PC-9 (cell line): ENCODE measurements around the gene TAS1R1. TPM values are rescaled to one million over a fixed set of nuclear protein-coding genes. Genes with fewer than 3 reads are reported as not detected.

ENCODE experiments used
- BruUV-seq: library from RNA; stranded (reverse); fragments of 400-500 nt; replicated peaks from 2 replicates; lab custom pipeline; 2021; lab: Mats Ljungman, UMichigan
- CTCF ChIA-PET: fragments of 300-600 bp; sonication (Branson Sonifier 250); formaldehyde crosslinking; loops from one replicate; lab custom pipeline; 2022; ENCODE audit warnings: antibody characterized with exemption; lab: Charles Lee
- POLR2A ChIA-PET: fragments of 300-600 bp; sonication (Branson Sonifier 250); formaldehyde crosslinking; loops from one replicate; lab custom pipeline; 2022; ENCODE audit warnings: antibody characterized with exemption; ENCODE audit not compliant: unreplicated experiment; lab: Charles Lee
- DNase-seq, 2 experiments: peaks; one replicate each; pipeline versions ENCODE4 v3.0.0 to v3.0.0-alpha.2; 2015 to 2022; ENCODE audit warnings: mixed read lengths in 1 of 2
- H2AFZ ChIP-seq: fragments of 200-600 bp; sonication (generic); 2 replicates; pipeline ENCODE4 v1.8.1; 2017; ENCODE audit warnings: antibody characterized with exemption
- H3F3A ChIP-seq: fragments of 200-600 bp; sonication (generic); 2 replicates; pipeline ENCODE4 v1.8.1; 2017; ENCODE audit warnings: antibody characterized with exemption, mild to moderate bottlenecking, low read depth; ENCODE audit not compliant: insufficient read depth
- H3K27ac ChIP-seq: fragments of 200-600 bp; sonication (generic); 2 replicates; pipeline ENCODE4 v1.6.1; 2016; ENCODE audit warnings: mixed run types
- H3K27me3 ChIP-seq: fragments of 200-600 bp; sonication (generic); 2 replicates; pipeline ENCODE4 v1.6.1; 2016; ENCODE audit warnings: low read depth, mixed run types; ENCODE audit not compliant: insufficient read depth
- H3K36me3 ChIP-seq: fragments of 200-600 bp; sonication (generic); 2 replicates; pipeline ENCODE4 v1.6.1; 2016; ENCODE audit warnings: low read depth, mixed run types
- H3K4me1 ChIP-seq: fragments of 200-600 bp; sonication (generic); replicated peaks from 2 replicates; pipeline ENCODE4 v1.6.1; 2016; ENCODE audit warnings: mixed run types; ENCODE audit not compliant: insufficient read depth
- H3K4me2 ChIP-seq: fragments of 200-600 bp; sonication (generic); 2 replicates; pipeline ENCODE4 v1.6.1; 2017; ENCODE audit warnings: mixed run types
- H3K4me3 ChIP-seq: fragments of 200-600 bp; sonication (generic); 2 replicates; pipeline ENCODE4 v1.6.1; 2016; ENCODE audit warnings: mixed run types
- H3K79me2 ChIP-seq: fragments of 200-600 bp; sonication (generic); 2 replicates; pipeline ENCODE4 v1.6.1; 2017; ENCODE audit warnings: low read depth, mixed run types
- H3K9me2 ChIP-seq: fragments of 200-600 bp; sonication (generic); 2 replicates; pipeline ENCODE4 v1.8.1; 2017; ENCODE audit warnings: mild to moderate bottlenecking; ENCODE audit not compliant: insufficient read depth
- H3K9me3 ChIP-seq: fragments of 200-600 bp; sonication (generic); 2 replicates; pipeline ENCODE4 v1.8.1; 2016; ENCODE audit warnings: low read depth; ENCODE audit not compliant: insufficient read depth
- H4K20me1 ChIP-seq: fragments of 200-600 bp; sonication (generic); 2 replicates; pipeline ENCODE4 v1.8.1; 2017; ENCODE audit not compliant: insufficient read depth
- CTCF ChIP-seq: fragments of 200-600 bp; sonication (generic); conservative IDR thresholded peaks from 2 replicates; pipeline ENCODE4 v1.6.1; 2017; ENCODE audit warnings: mixed run types, antibody characterized with exemption, mild to moderate bottlenecking, moderate library complexity
- EZH2 ChIP-seq: fragments of 200-600 bp; sonication (generic); IDR thresholded peaks from 2 replicates; pipeline ENCODE4 v1.8.0; 2017; ENCODE audit warnings: antibody characterized with exemption, low read depth
- intact Hi-C: fragments of 100-400 bp; cut with micrococcal nuclease; formaldehyde crosslinking; loops from one replicate; pipeline ENCODE4 v1.10.0; 2022; ENCODE audit not compliant: unreplicated experiment
- total RNA-seq: library from RNA; stranded (reverse); gene quantifications from 2 replicates; pipeline ENCODE4 v1.2.3, GENCODE V29; 2021

TAS1R1 gene
- total RNA-seq, 1 experiment from 2014 or later, result not detected

- Histone ChIP-seq H3K4me3 (no peak overlapping the region), H3K9me3 (no peaks in the 10 kb centered on the region), H2AFZ (no peak overlapping the region), H3K9me2 (no peaks in the 10 kb centered on the region), H3K27me3 (no peaks in the 10 kb centered on the region), H3K4me2 (no peak overlapping the region), H3K36me3 (no peaks in the 10 kb centered on the region), H3K4me1 (peaks cover 5% of the 10 kb centered on the region; the same call in 1 of the 2 replicates), H3K79me2 (no peaks in the 10 kb centered on the region), H3F3A (no peaks in the 10 kb centered on the region; the same call in 1 of the 2 replicates), H3K27ac (no peak overlapping the region), H4K20me1 (no peaks in the 10 kb centered on the region)
- DNase-seq, result no peak
- CTCF ChIA-PET, result no interaction called here
- no TSS peak for BruUV-seq
- intact Hi-C loops, result loop anchor here (2.0 kb wide), 1 partner anchor 23 kb away; no protein-coding TSS in a partner anchor
- POLR2A ChIA-PET, result no interaction called here
- TF ChIP-seq EZH2 (no peak), CTCF (no peak)
Measured at GRCh38 chr1:6511561-6512244, 43.4 kb upstream of the TAS1R1 start.

GRCh38 chr1:6512245-6512907, 42.7 kb upstream of the TAS1R1 start:
- no peak for DNase-seq
- Histone ChIP-seq H2AFZ (no peak overlapping the region), H3K27me3 (no peaks in the 10 kb centered on the region), H3K36me3 (no peaks in the 10 kb centered on the region), H3K4me2 (no peak overlapping the region), H3K27ac (no peak overlapping the region), H3K79me2 (no peaks in the 10 kb centered on the region), H3F3A (no peaks in the 10 kb centered on the region; the same call in 1 of the 2 replicates), H3K9me2 (no peaks in the 10 kb centered on the region), H3K4me1 (peaks cover 5% of the 10 kb centered on the region; the same call in 1 of the 2 replicates), H3K9me3 (no peaks in the 10 kb centered on the region), H3K4me3 (no peak overlapping the region), H4K20me1 (no peaks in the 10 kb centered on the region)
- CTCF ChIA-PET, result interaction anchor here (1.3 kb wide), 1 partner anchor 10 kb away, joined by 4 read pairs; no protein-coding TSS in a partner anchor
- TF ChIP-seq EZH2 (no peak), CTCF (no peak)
- no TSS peak for BruUV-seq
- POLR2A ChIA-PET, result no interaction called here
- intact Hi-C loops, result loop anchor here (2.0 kb wide), 1 partner anchor 24 kb away; no protein-coding TSS in a partner anchor

- H3K36me3 ChIP-seq, result no peaks in the 10 kb centered on the region
- H3K27me3 ChIP-seq, result no peaks in the 10 kb centered on the region
- no peaks in the 10 kb centered on the region for H3K79me2 ChIP-seq
- H2AFZ ChIP-seq, result no peak overlapping the region
- POLR2A ChIA-PET, result interaction anchor here (0.6 kb wide), 2 partner anchors 119 to 340 kb away, joined by 14 to 17 read pairs; partner anchors contain the start of gene ACOT7
- no peak overlapping the region; the same call in 1 of the 2 replicates for H3K4me2 ChIP-seq
- CTCF ChIA-PET, result interaction anchor here (0.8 to 1.3 kb wide), 4 partner anchors 9 to 24 kb away, joined by 3 to 5 read pairs (median 4); no protein-coding TSS in a partner anchor
- H3F3A ChIP-seq, result no peaks in the 10 kb centered on the region; the same call in 1 of the 2 replicates
- DNase-seq, result no peak
- H3K27ac ChIP-seq, result no peak overlapping the region
- no peaks in the 10 kb centered on the region for H4K20me1 ChIP-seq
- peaks cover 5% of the 10 kb centered on the region; the same call in 1 of the 2 replicates for H3K4me1 ChIP-seq
- H3K9me2 ChIP-seq, result no peaks in the 10 kb centered on the region
- no peak; the same call in 1 of the 2 replicates for TF ChIP-seq CTCF
- no peak for TF ChIP-seq EZH2
- intact Hi-C loops, result loop anchor here (2.0 kb wide), 1 partner anchor 24 kb away; no protein-coding TSS in a partner anchor
- H3K4me3 ChIP-seq, result no peak overlapping the region
- BruUV-seq, result no TSS peak
- H3K9me3 ChIP-seq, result no peaks in the 10 kb centered on the region
Measured at GRCh38 chr1:6512908-6513280, 42.2 kb upstream of the TAS1R1 start.
